GM23338 (cell line): Measurements from ENCODE around the gene PNPLA7. TPM values are rescaled to one million over a fixed set of nuclear protein-coding genes. Genes with fewer than 3 reads are reported as not detected.

Experiments
- ATAC-seq: fragments of 200-7000 bp; cut with Tn5 transposase; 3 replicates; pipeline ENCODE4 v1.9.1; 2020
- DNase-seq: peaks from one replicate; pipeline ENCODE4 v3.0.0-alpha.2; 2015; ENCODE audit warnings: low spot score
- H2AFZ ChIP-seq: fragments of 200-600 bp; sonication (generic); 2 replicates; pipeline ENCODE4 v1.8.0; 2016; ENCODE audit warnings: antibody characterized with exemption, mild to moderate bottlenecking, moderate library complexity
- H3F3A ChIP-seq: fragments of 200-600 bp; sonication (generic); replicated peaks from 2 replicates; pipeline ENCODE4 v1.8.0; 2017; ENCODE audit warnings: antibody characterized with exemption, mixed run types, low read depth
- H3K27ac ChIP-seq: fragments of 200-600 bp; sonication (generic); 2 replicates; pipeline ENCODE4 v1.6.1; 2016; ENCODE audit warnings: low read depth
- H3K27me3 ChIP-seq: fragments of 200-600 bp; sonication (generic); 2 replicates; pipeline ENCODE4 v1.8.0; 2016; ENCODE audit warnings: mild to moderate bottlenecking, mixed run types, moderate library complexity; ENCODE audit not compliant: insufficient read depth
- H3K36me3 ChIP-seq: fragments of 200-600 bp; sonication (generic); 2 replicates; pipeline ENCODE4 v1.8.0; 2016; ENCODE audit warnings: mild to moderate bottlenecking; ENCODE audit not compliant: insufficient read depth
- H3K4me1 ChIP-seq: fragments of 200-600 bp; sonication (generic); 2 replicates; pipeline ENCODE4 v1.8.0; 2016; ENCODE audit warnings: mild to moderate bottlenecking, moderate library complexity; ENCODE audit not compliant: insufficient read depth
- H3K4me2 ChIP-seq: fragments of 200-600 bp; sonication (generic); 2 replicates; pipeline ENCODE4 v1.7.1; 2017; ENCODE audit warnings: mixed run types
- H3K4me3 ChIP-seq: fragments of 200-600 bp; sonication (generic); 2 replicates; pipeline ENCODE4 v1.6.1; 2016; ENCODE audit warnings: mixed run types
- H3K79me2 ChIP-seq: fragments of 200-600 bp; sonication (generic); replicated peaks from 2 replicates; pipeline ENCODE4 v1.8.0; 2017; ENCODE audit warnings: mild to moderate bottlenecking; ENCODE audit not compliant: insufficient read depth
- H3K9me2 ChIP-seq: fragments of 200-600 bp; sonication (generic); 2 replicates; pipeline ENCODE4 v1.8.0; 2017; ENCODE audit not compliant: insufficient read depth
- H4K20me1 ChIP-seq: fragments of 200-600 bp; sonication (generic); replicated peaks from 2 replicates; pipeline ENCODE4 v1.8.0; 2017; ENCODE audit warnings: mild to moderate bottlenecking; ENCODE audit not compliant: insufficient read depth
- H3K27ac Mint-ChIP-seq: 2 replicates; pipeline ENCODE4 v1.8.0; 2020; ENCODE audit warnings: inconsistent platforms, mild to moderate bottlenecking, moderate library complexity, mixed read lengths
- H3K27me3 Mint-ChIP-seq: 3 replicates; pipeline ENCODE4 v1.8.0; 2022; ENCODE audit warnings: low read depth, mild to moderate bottlenecking, moderate library complexity, mixed read lengths, inconsistent platforms; ENCODE audit not compliant: insufficient read depth, poor library complexity
- H3K36me3 Mint-ChIP-seq: 3 replicates; pipeline ENCODE4 v1.8.0; 2021; ENCODE audit warnings: low read depth, mild to moderate bottlenecking, inconsistent platforms, moderate library complexity, mixed read lengths
- H3K4me1 Mint-ChIP-seq: 3 replicates; pipeline ENCODE4 v1.8.0; 2020; ENCODE audit warnings: mild to moderate bottlenecking, inconsistent platforms, mixed read lengths
- H3K4me3 Mint-ChIP-seq: 3 replicates; pipeline ENCODE4 v1.8.0; 2021; ENCODE audit warnings: moderate library complexity, mild to moderate bottlenecking, inconsistent platforms, mixed read lengths
- H3K9me3 Mint-ChIP-seq: 3 replicates; pipeline ENCODE4 v1.8.0; 2020; ENCODE audit warnings: moderate library complexity, mild to moderate bottlenecking, inconsistent platforms, mixed read lengths
- CREB1 ChIP-seq: fragments of 250-450 bp; sonication (Bioruptor Pico); IDR thresholded peaks from 2 replicates; pipeline ENCODE4 v1.5.0; 2020; ENCODE audit warnings: low read depth, mild to moderate bottlenecking, moderate library complexity
- CTCF ChIP-seq, 2 experiments: fragments of 200-600 bp in 1 of 2; sonication (generic) in 1 of 2; conservative IDR thresholded peaks; 2 replicates each; pipeline versions ENCODE4 v1.5.1 to v1.6.1; 2016 to 2017; ENCODE audit warnings: antibody characterized with exemption in 2 of 2, low read depth in 2 of 2, mild to moderate bottlenecking in 2 of 2, moderate library complexity in 1 of 2
- ETS1 ChIP-seq: IDR thresholded peaks from 2 replicates; pipeline ENCODE4 v1.6.1; 2016; ENCODE audit warnings: antibody characterized with exemption
- EZH2 ChIP-seq: fragments of 200-600 bp; sonication (generic); IDR thresholded peaks from one replicate; pipeline ENCODE4 v1.8.0; 2017; ENCODE audit warnings: antibody characterized with exemption, mild to moderate bottlenecking, low read depth; ENCODE audit not compliant: unreplicated experiment
- EZH2phosphoT487 ChIP-seq: fragments of 200-600 bp; sonication (generic); IDR thresholded peaks from one replicate; pipeline ENCODE4 v1.8.1; 2018; ENCODE audit warnings: antibody characterized with exemption; ENCODE audit not compliant: unreplicated experiment
- JUNB ChIP-seq: IDR thresholded peaks from one replicate; pipeline ENCODE4 v1.6.1; 2016; ENCODE audit warnings: antibody characterized with exemption; ENCODE audit not compliant: unreplicated experiment
- NANOG ChIP-seq: IDR thresholded peaks from 2 replicates; pipeline ENCODE4 v1.6.1; 2016; ENCODE audit warnings: antibody characterized with exemption, borderline replicate concordance
- POLR2AphosphoS5 ChIP-seq: IDR thresholded peaks from 2 replicates; pipeline ENCODE4 v1.6.1; 2016; ENCODE audit warnings: antibody characterized with exemption, low read depth
- REST ChIP-seq: IDR thresholded peaks from one replicate; pipeline ENCODE4 v1.6.1; 2018; ENCODE audit warnings: antibody characterized with exemption; ENCODE audit not compliant: unreplicated experiment
- STAT1 ChIP-seq: IDR thresholded peaks from one replicate; pipeline ENCODE4 v1.6.1; 2016; ENCODE audit warnings: antibody characterized with exemption; ENCODE audit not compliant: unreplicated experiment
- ZNF114 ChIP-seq: fragments of 250-450 bp; sonication (Bioruptor Pico); IDR thresholded peaks from 2 replicates; pipeline ENCODE4 v1.5.0; 2020; ENCODE audit warnings: mild to moderate bottlenecking, moderate library complexity
- ZNF331 ChIP-seq: fragments of 250-450 bp; sonication (Bioruptor Pico); IDR thresholded peaks from 2 replicates; pipeline ENCODE4 v1.5.0; 2020; ENCODE audit warnings: low read depth, mild to moderate bottlenecking, moderate library complexity
- ZNF462 ChIP-seq: fragments of 250-450 bp; sonication (Bioruptor Pico); IDR thresholded peaks from 2 replicates; pipeline ENCODE4 v1.5.0; 2020; ENCODE audit warnings: mild to moderate bottlenecking, moderate library complexity
- polyA plus RNA-seq: library from polyadenylated mRNA; unstranded; fragments of >200 nt; fragmentation: Nextera tagmentation; extraction: Ambion mirVana; gene quantifications from 2 replicates; pipeline ENCODE4 v1.2.1, GENCODE V29; 2016
- total RNA-seq: library from RNA; depleted of rRNA; stranded (reverse); fragments of >200 nt; shearing (Covaris generic); gene quantifications from 2 replicates; pipeline ENCODE4 v1.2.3, GENCODE V29; 2014

PNPLA7 gene
- total and polyA plus RNA-seq, 2 experiments from 2014 or later = 0.45 to 0.80 TPM

GRCh38 chr9:137470785-137471184 is 79.4 kb downstream of the PNPLA7 start:
- H3K9me3 Mint-ChIP-seq = peaks cover 23% of the 10 kb centered on the region
- H3K4me3 Mint-ChIP-seq = no peak overlapping the region

More at GRCh38 chr9:137470785-137471184, 79.4 kb downstream of the PNPLA7 start:
- Mint-ChIP-seq H3K27me3 (peaks cover 10% of the 10 kb centered on the region), H3K36me3 (peaks cover 8% of the 10 kb centered on the region; the same call in 2 of the 3 replicates), H3K4me1 (no peaks in the 10 kb centered on the region), H3K27ac (no peak overlapping the region)
- TF ChIP-seq STAT1 = no peak
- TF ChIP-seq REST = no peak
- no peak for TF ChIP-seq ETS1
- no peak for TF ChIP-seq ZNF114
- TF ChIP-seq CREB1 = no peak
- no peak for TF ChIP-seq CTCF (conservative IDR thresholded peaks at IDR 0.05; ENCODE audit: low read depth in 2 of 2)
- TF ChIP-seq POLR2AphosphoS5 = no peak
- TF ChIP-seq EZH2 = no peak
- TF ChIP-seq NANOG = no peak
- no peak for TF ChIP-seq ZNF462 (CRISPR knock-in tag)
- TF ChIP-seq EZH2phosphoT487 = no peak
- TF ChIP-seq ZNF331 (CRISPR knock-in tag) = no peak
- TF ChIP-seq JUNB = no peak
- Histone ChIP-seq H3K4me1 (no peaks in the 10 kb centered on the region), H2AFZ (no peak overlapping the region), H3K79me2 (no peaks in the 10 kb centered on the region), H3K36me3 (no peaks in the 10 kb centered on the region; the same call in 1 of the 2 replicates), H3K4me2 (no peak overlapping the region), H3K4me3 (no peak overlapping the region), H3K27me3 (no peaks in the 10 kb centered on the region), H4K20me1 (no peaks in the 10 kb centered on the region), H3K27ac (no peak overlapping the region), H3F3A (no peaks in the 10 kb centered on the region), H3K9me2 (no peaks in the 10 kb centered on the region)
- DNase-seq (no peak), ATAC-seq (no peak)
